Measurements from ENCODE around the gene SNX14.

SNX14 gene

GRCh38 chr6:85462673-85463072, 131.0 kb downstream of the SNX14 start:
- DNase-seq (ENCODE audit: low read depth in 3 of 3): no peak

GRCh38 chr6:85461798-85462170, 131.9 kb downstream of the SNX14 start:
- no peak for DNase-seq (ENCODE audit: low read depth in 3 of 3)

- no peak for DNase-seq (ENCODE audit: low read depth in 3 of 3)
Observed at GRCh38 chr6:85460921-85461797, 132.5 kb downstream of the SNX14 start.

GRCh38 chr6:85460154-85460920, 133.3 kb downstream of the SNX14 start:
- DNase-seq (ENCODE audit: low read depth in 3 of 3): no peak

- DNase-seq (ENCODE audit: low read depth in 3 of 3): no peak
Observed at GRCh38 chr6:85459224-85459901, 134.3 kb downstream of the SNX14 start.

GRCh38 chr6:85458782-85459181, 134.9 kb downstream of the SNX14 start:
- no peak for DNase-seq (ENCODE audit: low read depth in 3 of 3)

- DNase-seq (ENCODE audit: low read depth in 3 of 3): no peak
Observed at GRCh38 chr6:85458184-85458583, 135.5 kb downstream of the SNX14 start.

- DNase-seq (ENCODE audit: low read depth in 3 of 3): no peak
Observed at GRCh38 chr6:85456782-85457181, 136.9 kb downstream of the SNX14 start.
